GM12892 (cell line): ENCODE results near the gene NIFK.
"Not testable (repeated sequence)": the region's sequence is repeated elsewhere in the genome, so short reads cannot be mapped to it uniquely, and the experiment has no call there.

Experiments used
- POLR2A ChIP-seq: IDR thresholded peaks from 2 replicates; pipeline ENCODE4 v1.6.1; 2011; ENCODE audit warnings: low read depth, low read length, control low read depth
- POLR2AphosphoS5 ChIP-seq: IDR thresholded peaks from 2 replicates; pipeline ENCODE4 v1.6.1; 2011; ENCODE audit warnings: low read depth, low read length, control low read depth
- TAF1 ChIP-seq: IDR thresholded peaks from 2 replicates; pipeline ENCODE4 v1.6.1; 2011; ENCODE audit warnings: low read depth, mild to moderate bottlenecking, control low read depth, low read length, borderline replicate concordance

DNA sequence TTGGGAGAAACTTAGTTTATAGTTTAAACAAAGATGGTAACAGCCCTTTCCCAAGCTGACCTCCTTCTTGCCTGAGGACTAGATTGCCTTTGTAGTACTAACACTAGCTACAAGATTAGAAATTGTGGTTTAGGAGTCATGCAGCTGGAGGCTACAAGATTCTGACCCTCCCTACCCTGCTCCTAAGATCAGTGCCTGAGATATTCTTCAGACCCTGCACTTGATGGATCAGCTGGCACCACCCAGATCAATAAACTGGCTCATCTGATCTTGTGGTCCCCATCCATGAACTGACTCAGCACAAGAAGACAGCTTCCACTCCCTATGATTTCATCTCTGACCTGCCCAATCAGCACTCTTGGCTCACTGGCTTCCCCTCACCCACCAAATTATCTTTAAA is 34.9 kb downstream of the NIFK start:
- TF ChIP-seq POLR2AphosphoS5, POLR2A, TAF1: not testable (repeated sequence)
